Natural killer cell (primary cell): ENCODE measurements around the gene CHCHD1. TPM values are rescaled to one million over a fixed set of nuclear protein-coding genes. Genes with fewer than 3 reads are reported as not detected.

ENCODE experiments used
- ATAC-seq, 3 donors: fragments of 150-1000 bp in 2 of 3; fragments of 200-7000 bp in 1 of 3; cut with Tn5 transposase; 1 replicate in 1 of 3; 2 replicates in 2 of 3; pipeline ENCODE4 v1.10.0; 2021; ENCODE audit warnings: mild to moderate bottlenecking in 2 of 3, moderate library complexity in 2 of 3
- DNase-seq, 2 donors: peaks; one replicate each; pipeline versions ENCODE4 v3.0.0 to v3.0.0-alpha.2; 2013 to 2021; ENCODE audit warnings: mixed read lengths in 1 of 2
- H3K27ac ChIP-seq: one replicate; pipeline ENCODE4 v1.5.1; 2013; ENCODE audit warnings: mild to moderate bottlenecking, low read length
- H3K27me3 ChIP-seq: one replicate; pipeline ENCODE4 v1.6.1; 2013; ENCODE audit warnings: low read length; ENCODE audit not compliant: control insufficient read depth, insufficient read depth
- H3K36me3 ChIP-seq: one replicate; pipeline ENCODE4 v1.6.1; 2013; ENCODE audit warnings: low read length; ENCODE audit not compliant: control insufficient read depth, insufficient read depth
- H3K4me1 ChIP-seq: one replicate; pipeline ENCODE4 v1.6.1; 2013; ENCODE audit warnings: low read length; ENCODE audit not compliant: control insufficient read depth, insufficient read depth
- H3K4me3 ChIP-seq: one replicate; pipeline ENCODE4 v1.5.1; 2013; ENCODE audit warnings: low read length
- H3K9me3 ChIP-seq: one replicate; pipeline ENCODE4 v1.6.1; 2013; ENCODE audit warnings: low read length; ENCODE audit not compliant: control insufficient read depth, insufficient read depth
- H3K27ac Mint-ChIP-seq, 2 donors: one replicate each; pipeline ENCODE4 v1.8.0; 2022; ENCODE audit warnings: mild to moderate bottlenecking in 2 of 2, mixed read lengths in 2 of 2, moderate library complexity in 1 of 2
- H3K27me3 Mint-ChIP-seq, 2 donors: one replicate each; pipeline ENCODE4 v1.8.0; 2022; ENCODE audit warnings: low read depth in 2 of 2, mixed read lengths in 2 of 2
- H3K36me3 Mint-ChIP-seq: one replicate; pipeline ENCODE4 v1.8.0; 2022; ENCODE audit warnings: mixed read lengths
- H3K4me1 Mint-ChIP-seq, 2 donors: one replicate each; pipeline ENCODE4 v1.8.0; 2022; ENCODE audit warnings: mixed read lengths in 2 of 2
- H3K4me3 Mint-ChIP-seq: one replicate; pipeline ENCODE4 v1.8.0; 2022; ENCODE audit warnings: mild to moderate bottlenecking, moderate library complexity, mixed read lengths
- H3K9me3 Mint-ChIP-seq, 2 donors: one replicate each; pipeline ENCODE4 v1.8.0; 2022; ENCODE audit warnings: mixed read lengths in 2 of 2
- CTCF ChIP-seq: fragments of 200-600 bp; IDR thresholded peaks from one replicate; pipeline ENCODE4 v1.8.0; 2022; ENCODE audit warnings: antibody characterized with exemption
- WGBS: methylation state at CpG from one replicate; pipeline ENCODE4 v1.1.7; 2013; ENCODE audit warnings: missing lambda C conversion rate; ENCODE audit not compliant: insufficient coverage; 5-methylcytosine and 5-hydroxymethylcytosine counted together
- intact Hi-C: fragments of 100-400 bp; cut with micrococcal nuclease; formaldehyde crosslinking; loops from one replicate; pipeline ENCODE4 v1.14.2; 2022
- total RNA-seq, 4 donors: library from RNA; stranded (reverse); fragments of 120-200 nt in 1 of 4; gene quantifications; one replicate each; pipeline versions ENCODE4 v1.2.3 to v1.2.4, GENCODE V29; 2013 to 2022

Gene CHCHD1
- total RNA-seq, 3 donors from 2014 or later (not counting 1 experiment from before 2014, with no cell fraction given): 5.2 to 7.0 (median 5.9) TPM

DNA sequence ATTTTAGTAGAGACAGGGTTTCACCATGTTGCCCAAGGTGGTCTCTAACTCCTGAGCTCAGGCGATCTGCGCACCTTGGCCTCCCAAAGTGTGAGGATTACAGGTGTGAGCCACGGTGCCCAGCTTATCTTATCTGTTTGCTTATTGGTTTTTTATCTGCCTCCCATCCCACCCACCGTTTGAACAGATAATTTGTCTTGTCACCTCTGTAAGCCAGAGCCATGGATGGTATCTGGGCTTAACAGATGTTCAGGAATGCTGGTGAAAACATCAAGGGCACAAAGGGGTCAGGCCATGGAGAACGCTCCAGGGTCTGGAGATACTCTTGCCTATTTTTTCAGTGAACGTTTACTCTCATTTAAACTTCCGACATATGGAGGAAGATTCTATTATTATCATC lies 41.5 kb downstream of the CHCHD1 start:
- no peak for TF ChIP-seq CTCF
- ATAC-seq (no peak), DNase-seq (no peak)
- no peaks in the 10 kb centered on the region for H3K9me3 Mint-ChIP-seq
- H3K9me3 ChIP-seq: no peaks in the 10 kb centered on the region
- H3K27me3 Mint-ChIP-seq: no peaks in the 10 kb centered on the region
- no peak overlapping the region for H3K4me3 Mint-ChIP-seq
- no peaks in the 10 kb centered on the region for H3K36me3 Mint-ChIP-seq
- no peak overlapping the region for H3K4me3 ChIP-seq
- intact Hi-C loops: no loop called here
- no peaks in the 10 kb centered on the region for H3K4me1 Mint-ChIP-seq
- H3K27ac Mint-ChIP-seq: no peak overlapping the region
- no peak overlapping the region for H3K27ac ChIP-seq
- no peaks in the 10 kb centered on the region for H3K4me1 ChIP-seq
- H3K27me3 ChIP-seq: no peaks in the 10 kb centered on the region
- peaks cover 60% of the 10 kb centered on the region for H3K36me3 ChIP-seq
- WGBS: 98% methylated on average over 7 of the region's 7 CpGs

DNA sequence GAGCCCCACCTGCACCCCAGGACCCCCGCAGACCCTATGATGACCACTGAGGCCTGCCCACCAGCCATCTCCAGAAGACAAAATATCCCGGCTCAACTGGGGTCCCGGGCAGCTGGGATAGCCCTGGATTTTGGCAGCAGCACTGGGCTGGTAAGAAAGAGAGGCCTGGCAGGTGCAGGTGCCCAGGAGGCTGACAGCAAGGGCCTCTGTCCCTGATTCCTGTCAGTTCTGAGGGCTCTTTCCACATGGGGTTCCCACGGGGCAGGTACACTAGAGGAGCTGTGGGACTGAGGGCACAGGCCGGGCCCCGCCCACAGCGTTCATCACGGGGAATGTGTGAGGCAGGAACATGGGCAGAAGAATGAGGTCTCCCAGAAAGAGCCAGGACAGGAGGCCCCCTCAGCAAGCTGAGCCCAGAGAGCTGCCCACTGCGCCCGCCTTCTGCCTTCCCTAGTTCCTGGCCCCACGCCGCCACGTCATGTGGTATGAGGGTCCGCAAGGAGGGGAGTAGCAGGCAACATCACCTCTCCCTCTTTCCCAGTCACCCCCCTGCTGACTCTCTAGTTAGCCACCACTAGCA lies 42.4 kb downstream of the CHCHD1 start:
- Histone ChIP-seq H3K4me3 (no peak overlapping the region), H3K4me1 (no peaks in the 10 kb centered on the region), H3K27me3 (no peaks in the 10 kb centered on the region), H3K36me3 (peaks cover 58% of the 10 kb centered on the region), H3K9me3 (no peaks in the 10 kb centered on the region), H3K27ac (no peak overlapping the region)
- no peak for DNase-seq
- no peak for ATAC-seq
- no peaks in the 10 kb centered on the region for H3K36me3 Mint-ChIP-seq
- 98% methylated on average over 14 of the region's 14 CpGs for WGBS
- no peak for TF ChIP-seq CTCF
- H3K4me3 Mint-ChIP-seq: no peak overlapping the region
- H3K27ac Mint-ChIP-seq: no peak overlapping the region
- H3K4me1 Mint-ChIP-seq: no peaks in the 10 kb centered on the region
- H3K9me3 Mint-ChIP-seq: no peaks in the 10 kb centered on the region
- intact Hi-C loops: no loop called here
- H3K27me3 Mint-ChIP-seq: no peaks in the 10 kb centered on the region

DNA sequence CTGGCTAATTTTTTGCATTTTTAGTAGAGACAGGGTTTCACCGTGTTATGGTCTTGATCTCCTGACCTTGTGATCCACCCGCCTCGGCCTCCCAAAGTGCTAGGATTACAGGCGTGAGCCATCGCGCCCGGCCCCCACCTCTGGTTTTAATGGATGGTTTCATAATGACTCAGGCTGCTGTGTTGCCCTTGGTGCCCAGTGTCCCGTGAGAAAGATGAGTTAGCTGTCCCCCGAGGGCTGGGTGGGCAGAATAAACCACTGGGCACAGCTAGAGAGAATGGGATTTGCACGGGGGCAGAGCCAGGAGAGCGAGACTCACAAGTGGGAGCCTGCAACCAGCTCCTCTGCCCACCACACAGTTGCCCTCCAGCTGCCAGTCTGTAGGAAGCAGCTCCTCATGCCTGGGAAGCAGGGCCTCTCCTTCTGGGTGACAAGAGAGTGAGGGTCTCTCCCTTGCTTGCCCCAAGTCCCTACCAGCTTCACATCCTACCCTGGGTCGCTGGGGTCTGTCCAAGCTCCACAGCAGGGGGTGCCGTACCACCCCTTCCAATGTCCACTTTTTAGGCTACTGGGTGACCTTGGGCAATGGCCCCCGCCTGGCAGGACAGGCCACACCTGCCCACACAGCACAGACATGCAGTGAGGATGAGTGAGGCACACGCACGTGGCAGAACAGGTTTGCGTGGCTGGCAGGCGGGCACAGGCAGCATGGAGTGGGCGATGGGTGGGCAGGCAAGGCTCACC lies 45.7 kb downstream of the CHCHD1 start:
- H3K4me3 Mint-ChIP-seq: no peak overlapping the region

More for the DNA sequence above, 45.7 kb downstream of the CHCHD1 start:
- Histone ChIP-seq H3K36me3 (peaks cover 43% of the 10 kb centered on the region), H3K4me1 (no peaks in the 10 kb centered on the region), H3K9me3 (no peaks in the 10 kb centered on the region), H3K27me3 (no peaks in the 10 kb centered on the region), H3K4me3 (no peak overlapping the region), H3K27ac (no peak overlapping the region)
- H3K4me1 Mint-ChIP-seq: no peaks in the 10 kb centered on the region
- H3K27me3 Mint-ChIP-seq: no peaks in the 10 kb centered on the region
- intact Hi-C loops: no loop called here
- H3K36me3 Mint-ChIP-seq: no peaks in the 10 kb centered on the region
- ATAC-seq: no peak
- H3K27ac Mint-ChIP-seq: peak overlapping the region in 1 of 2 donors; percentile 47
- no peak for TF ChIP-seq CTCF
- H3K9me3 Mint-ChIP-seq: no peaks in the 10 kb centered on the region
- WGBS: 92% methylated on average over 19 of the region's 19 CpGs
- DNase-seq: no peak
